HL-60 (cell line): ENCODE data around the gene RASD2.

ENCODE experiments used
- CTCF ChIP-seq: IDR thresholded peaks from one replicate; pipeline ENCODE4 v1.5.1; 2011; ENCODE audit warnings: low read length, control low read depth, inconsistent platforms; ENCODE audit not compliant: insufficient read depth
- REST ChIP-seq: IDR thresholded peaks from 2 replicates; pipeline ENCODE4 v1.6.1; 2012; ENCODE audit warnings: low read depth; ENCODE audit not compliant: insufficient replicate concordance
- SPI1 ChIP-seq: IDR thresholded peaks from 2 replicates; pipeline ENCODE4 v1.6.1; 2012; ENCODE audit warnings: low read depth, mild to moderate bottlenecking, borderline replicate concordance

GRCh38 chr22:35526333-35526979 lies 14.2 kb upstream of the RASD2 start:
- TF ChIP-seq CTCF = no peak
- no peak for TF ChIP-seq REST
- no peak for TF ChIP-seq SPI1
